ENCODE results near the gene SIVA1.
"Not testable (repeated sequence)": the region's sequence is repeated elsewhere in the genome, so short reads cannot be mapped to it uniquely, and the experiment has no call there.

Gene SIVA1

GRCh38 chr14:104725772-104726548 is 27.0 kb upstream of the SIVA1 start:
- ATAC-seq, result no peak
- no peak for TF ChIP-seq TCF4 (CRISPR knock-in tag; IDR thresholded peaks at IDR 0.05; ENCODE audit: borderline replicate concordance)

- no peak for TF ChIP-seq ZC3H10 (CRISPR knock-in tag; IDR thresholded peaks at IDR 0.05)
- TF ChIP-seq, protein P1, sequence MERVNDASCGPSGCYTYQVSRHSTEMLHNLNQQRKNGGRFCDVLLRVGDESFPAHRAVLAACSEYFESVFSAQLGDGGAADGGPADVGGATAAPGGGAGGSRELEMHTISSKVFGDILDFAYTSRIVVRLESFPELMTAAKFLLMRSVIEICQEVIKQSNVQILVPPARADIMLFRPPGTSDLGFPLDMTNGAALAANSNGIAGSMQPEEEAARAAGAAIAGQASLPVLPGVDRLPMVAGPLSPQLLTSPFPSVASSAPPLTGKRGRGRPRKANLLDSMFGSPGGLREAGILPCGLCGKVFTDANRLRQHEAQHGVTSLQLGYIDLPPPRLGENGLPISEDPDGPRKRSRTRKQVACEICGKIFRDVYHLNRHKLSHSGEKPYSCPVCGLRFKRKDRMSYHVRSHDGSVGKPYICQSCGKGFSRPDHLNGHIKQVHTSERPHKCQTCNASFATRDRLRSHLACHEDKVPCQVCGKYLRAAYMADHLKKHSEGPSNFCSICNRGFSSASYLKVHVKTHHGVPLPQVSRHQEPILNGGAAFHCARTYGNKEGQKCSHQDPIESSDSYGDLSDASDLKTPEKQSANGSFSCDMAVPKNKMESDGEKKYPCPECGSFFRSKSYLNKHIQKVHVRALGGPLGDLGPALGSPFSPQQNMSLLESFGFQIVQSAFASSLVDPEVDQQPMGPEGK (CRISPR knock-in tag; IDR thresholded peaks at IDR 0.05; ENCODE audit: borderline replicate concordance), result no peak
- no peak for TF ChIP-seq PPARA (CRISPR knock-in tag; IDR thresholded peaks at IDR 0.05; ENCODE audit: borderline replicate concordance)
- no peak for TF ChIP-seq SNAI2 (CRISPR knock-in tag; IDR thresholded peaks at IDR 0.05)
- TF ChIP-seq TOX (CRISPR knock-in tag; IDR thresholded peaks at IDR 0.05; ENCODE audit: borderline replicate concordance), result no peak
- TF ChIP-seq, protein P2, sequence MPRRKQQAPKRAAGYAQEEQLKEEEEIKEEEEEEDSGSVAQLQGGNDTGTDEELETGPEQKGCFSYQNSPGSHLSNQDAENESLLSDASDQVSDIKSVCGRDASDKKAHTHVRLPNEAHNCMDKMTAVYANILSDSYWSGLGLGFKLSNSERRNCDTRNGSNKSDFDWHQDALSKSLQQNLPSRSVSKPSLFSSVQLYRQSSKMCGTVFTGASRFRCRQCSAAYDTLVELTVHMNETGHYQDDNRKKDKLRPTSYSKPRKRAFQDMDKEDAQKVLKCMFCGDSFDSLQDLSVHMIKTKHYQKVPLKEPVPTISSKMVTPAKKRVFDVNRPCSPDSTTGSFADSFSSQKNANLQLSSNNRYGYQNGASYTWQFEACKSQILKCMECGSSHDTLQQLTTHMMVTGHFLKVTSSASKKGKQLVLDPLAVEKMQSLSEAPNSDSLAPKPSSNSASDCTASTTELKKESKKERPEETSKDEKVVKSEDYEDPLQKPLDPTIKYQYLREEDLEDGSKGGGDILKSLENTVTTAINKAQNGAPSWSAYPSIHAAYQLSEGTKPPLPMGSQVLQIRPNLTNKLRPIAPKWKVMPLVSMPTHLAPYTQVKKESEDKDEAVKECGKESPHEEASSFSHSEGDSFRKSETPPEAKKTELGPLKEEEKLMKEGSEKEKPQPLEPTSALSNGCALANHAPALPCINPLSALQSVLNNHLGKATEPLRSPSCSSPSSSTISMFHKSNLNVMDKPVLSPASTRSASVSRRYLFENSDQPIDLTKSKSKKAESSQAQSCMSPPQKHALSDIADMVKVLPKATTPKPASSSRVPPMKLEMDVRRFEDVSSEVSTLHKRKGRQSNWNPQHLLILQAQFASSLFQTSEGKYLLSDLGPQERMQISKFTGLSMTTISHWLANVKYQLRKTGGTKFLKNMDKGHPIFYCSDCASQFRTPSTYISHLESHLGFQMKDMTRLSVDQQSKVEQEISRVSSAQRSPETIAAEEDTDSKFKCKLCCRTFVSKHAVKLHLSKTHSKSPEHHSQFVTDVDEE (CRISPR knock-in tag; IDR thresholded peaks at IDR 0.05), result no peak
- no peak for TF ChIP-seq ARNTL (CRISPR knock-in tag; IDR thresholded peaks at IDR 0.05; ENCODE audit: borderline replicate concordance, low read depth)
- no peak for TF ChIP-seq ZNF70 (CRISPR knock-in tag; IDR thresholded peaks at IDR 0.05)
- no peak for TF ChIP-seq RARB (CRISPR knock-in tag; IDR thresholded peaks at IDR 0.05)
- TF ChIP-seq ZNF8 (CRISPR knock-in tag; IDR thresholded peaks at IDR 0.05), result no peak
- TF ChIP-seq TCF4 (CRISPR knock-in tag; IDR thresholded peaks at IDR 0.05; ENCODE audit: borderline replicate concordance), result no peak
- TF ChIP-seq, protein P3, sequence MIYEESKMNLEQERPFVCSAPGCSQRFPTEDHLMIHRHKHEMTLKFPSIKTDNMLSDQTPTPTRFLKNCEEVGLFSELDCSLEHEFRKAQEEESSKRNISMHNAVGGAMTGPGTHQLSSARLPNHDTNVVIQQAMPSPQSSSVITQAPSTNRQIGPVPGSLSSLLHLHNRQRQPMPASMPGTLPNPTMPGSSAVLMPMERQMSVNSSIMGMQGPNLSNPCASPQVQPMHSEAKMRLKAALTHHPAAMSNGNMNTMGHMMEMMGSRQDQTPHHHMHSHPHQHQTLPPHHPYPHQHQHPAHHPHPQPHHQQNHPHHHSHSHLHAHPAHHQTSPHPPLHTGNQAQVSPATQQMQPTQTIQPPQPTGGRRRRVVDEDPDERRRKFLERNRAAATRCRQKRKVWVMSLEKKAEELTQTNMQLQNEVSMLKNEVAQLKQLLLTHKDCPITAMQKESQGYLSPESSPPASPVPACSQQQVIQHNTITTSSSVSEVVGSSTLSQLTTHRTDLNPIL (CRISPR knock-in tag; IDR thresholded peaks at IDR 0.05; ENCODE audit: low read depth), result no peak
- TF ChIP-seq POU6F1 (CRISPR knock-in tag; IDR thresholded peaks at IDR 0.05; ENCODE audit: borderline replicate concordance, low read depth), result no peak
- TF ChIP-seq, protein P4, sequence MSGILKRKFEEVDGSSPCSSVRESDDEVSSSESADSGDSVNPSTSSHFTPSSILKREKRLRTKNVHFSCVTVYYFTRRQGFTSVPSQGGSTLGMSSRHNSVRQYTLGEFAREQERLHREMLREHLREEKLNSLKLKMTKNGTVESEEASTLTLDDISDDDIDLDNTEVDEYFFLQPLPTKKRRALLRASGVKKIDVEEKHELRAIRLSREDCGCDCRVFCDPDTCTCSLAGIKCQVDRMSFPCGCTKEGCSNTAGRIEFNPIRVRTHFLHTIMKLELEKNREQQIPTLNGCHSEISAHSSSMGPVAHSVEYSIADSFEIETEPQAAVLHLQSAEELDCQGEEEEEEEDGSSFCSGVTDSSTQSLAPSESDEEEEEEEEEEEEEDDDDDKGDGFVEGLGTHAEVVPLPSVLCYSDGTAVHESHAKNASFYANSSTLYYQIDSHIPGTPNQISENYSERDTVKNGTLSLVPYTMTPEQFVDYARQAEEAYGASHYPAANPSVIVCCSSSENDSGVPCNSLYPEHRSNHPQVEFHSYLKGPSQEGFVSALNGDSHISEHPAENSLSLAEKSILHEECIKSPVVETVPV (CRISPR knock-in tag; IDR thresholded peaks at IDR 0.05), result no peak
- no peak for ATAC-seq
Measured at GRCh38 chr14:104726600-104727451, 26.1 kb upstream of the SIVA1 start.

DNA sequence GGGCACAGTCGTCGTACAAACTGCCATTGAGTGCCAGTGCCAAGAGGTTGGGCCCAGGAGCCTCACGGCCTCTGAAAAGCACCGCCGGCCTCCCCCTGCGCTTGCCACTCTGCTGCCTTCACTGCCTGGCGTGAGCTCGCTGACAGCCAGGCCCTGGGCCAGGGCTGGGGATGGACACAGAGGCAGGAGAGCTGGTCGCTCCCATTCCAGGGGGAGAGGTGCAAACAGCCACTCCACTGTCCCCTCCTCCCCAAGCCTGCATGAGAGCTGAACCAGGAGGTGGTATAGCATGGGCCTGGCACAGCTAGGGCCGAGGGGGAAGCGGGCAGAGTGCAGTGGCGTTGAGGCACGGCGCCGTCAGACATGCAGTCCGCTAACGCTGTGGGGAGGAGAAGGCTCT is 24.3 kb upstream of the SIVA1 start:
- TF ChIP-seq GLIS3 (CRISPR knock-in tag; IDR thresholded peaks at IDR 0.05), result no peak
- no peak for ATAC-seq

GRCh38 chr14:104729176-104729834 is 23.6 kb upstream of the SIVA1 start:
- ATAC-seq, result not testable (repeated sequence)

Measured in SK-N-SH treated with all-trans-retinoic acid at 6 μM for 48 hours (cell line).